ENCODE results near the gene RRAGD. TPM values are rescaled to one million over a fixed set of nuclear protein-coding genes. Genes with fewer than 3 reads are reported as not detected.
A peak's percentile ranks its signal among the peaks of the same experiment; 100 is the strongest.

RRAGD gene, protein sequence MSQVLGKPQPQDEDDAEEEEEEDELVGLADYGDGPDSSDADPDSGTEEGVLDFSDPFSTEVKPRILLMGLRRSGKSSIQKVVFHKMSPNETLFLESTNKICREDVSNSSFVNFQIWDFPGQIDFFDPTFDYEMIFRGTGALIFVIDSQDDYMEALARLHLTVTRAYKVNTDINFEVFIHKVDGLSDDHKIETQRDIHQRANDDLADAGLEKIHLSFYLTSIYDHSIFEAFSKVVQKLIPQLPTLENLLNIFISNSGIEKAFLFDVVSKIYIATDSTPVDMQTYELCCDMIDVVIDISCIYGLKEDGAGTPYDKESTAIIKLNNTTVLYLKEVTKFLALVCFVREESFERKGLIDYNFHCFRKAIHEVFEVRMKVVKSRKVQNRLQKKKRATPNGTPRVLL
- 34.7 TPM for polyA plus RNA-seq (ENCODE audit: insufficient read length)
- long read RNA-seq, donor 1, full-length matches to known transcripts = 14 of 14 reads
- long read RNA-seq, donor 1, partial matches to known transcripts = 0 of 14 reads
- long read RNA-seq, donor 1, other reads (novel, unspliced or antisense) = 0 of 14 reads
- long read RNA-seq, donor 2, full-length matches to known transcripts = 11 of 11 reads
- long read RNA-seq, donor 2, partial matches to known transcripts = 0 of 11 reads
- long read RNA-seq, donor 2, other reads (novel, unspliced or antisense) = 0 of 11 reads
- long read RNA-seq, donor 3, full-length matches to known transcripts = 9 of 9 reads
- long read RNA-seq, donor 3, partial matches to known transcripts = 0 of 9 reads
- long read RNA-seq, donor 3, other reads (novel, unspliced or antisense) = 0 of 9 reads
- long read RNA-seq, donor 4 = 0 reads
- long read RNA-seq, donor 5, full-length matches to known transcripts = 21 of 21 reads
- long read RNA-seq, donor 5, partial matches to known transcripts = 0 of 21 reads
- long read RNA-seq, donor 5, other reads (novel, unspliced or antisense) = 0 of 21 reads
- long read RNA-seq, donor 6, full-length matches to known transcripts = 9 of 9 reads
- long read RNA-seq, donor 6, partial matches to known transcripts = 0 of 9 reads
- long read RNA-seq, donor 6, other reads (novel, unspliced or antisense) = 0 of 9 reads
- long read RNA-seq, donor 7, full-length matches to known transcripts = 11 of 11 reads
- long read RNA-seq, donor 7, partial matches to known transcripts = 0 of 11 reads
- long read RNA-seq, donor 7, other reads (novel, unspliced or antisense) = 0 of 11 reads
- long read RNA-seq, donor 8, full-length matches to known transcripts = 6 of 6 reads
- long read RNA-seq, donor 8, partial matches to known transcripts = 0 of 6 reads
- long read RNA-seq, donor 8, other reads (novel, unspliced or antisense) = 0 of 6 reads

DNA sequence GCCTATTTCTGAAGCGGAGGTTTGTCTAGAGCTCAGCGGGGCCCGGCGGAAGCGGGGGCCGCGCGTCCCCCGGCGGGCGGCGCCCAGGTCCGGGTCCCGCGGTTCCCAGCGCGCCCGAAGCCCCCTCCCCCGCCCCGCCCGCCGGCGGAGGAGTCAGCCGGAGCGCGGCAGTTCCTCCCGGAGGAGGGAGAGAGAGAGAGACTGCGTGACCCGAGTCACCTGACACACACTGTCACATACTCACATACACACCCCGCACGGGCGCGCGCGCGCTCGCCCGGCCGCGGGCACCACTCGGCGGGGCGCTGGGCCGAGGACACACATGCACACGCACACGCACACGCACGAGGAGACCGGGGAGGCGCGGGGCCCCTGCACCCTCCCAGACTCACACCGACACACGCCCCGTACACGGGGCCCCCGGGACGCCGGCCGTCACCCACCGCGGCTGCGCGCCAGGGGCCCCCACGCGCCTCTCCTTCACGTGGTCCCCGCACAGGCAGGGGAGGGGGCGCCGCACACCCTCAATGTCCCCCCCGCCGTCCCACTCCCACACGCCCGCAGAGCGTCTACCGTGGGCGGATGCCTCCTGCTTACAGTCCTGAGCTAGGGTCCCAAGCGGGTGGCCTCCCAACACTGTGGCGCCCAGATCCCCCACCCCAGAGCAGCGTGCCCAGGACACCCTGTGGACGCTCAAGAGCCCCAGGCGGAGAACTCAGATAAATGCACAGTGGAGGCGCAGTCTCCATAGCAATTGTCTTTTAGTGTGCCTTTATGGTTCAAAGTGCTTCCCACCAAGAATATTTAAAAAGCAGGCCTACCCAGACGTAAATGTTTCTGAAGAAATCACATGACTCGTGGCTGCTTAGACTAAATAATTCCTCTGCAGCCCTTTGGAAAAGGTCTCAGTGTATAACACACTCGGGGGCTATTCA is at the start of gene RRAGD:
Gene RRAGD (minus strand): TSS at position 203 of the 935 bp plus-strand sequence. CDS start 280 bp downstream, outside the sequence.
- peak; percentile 65 for DNase-seq

DNA sequence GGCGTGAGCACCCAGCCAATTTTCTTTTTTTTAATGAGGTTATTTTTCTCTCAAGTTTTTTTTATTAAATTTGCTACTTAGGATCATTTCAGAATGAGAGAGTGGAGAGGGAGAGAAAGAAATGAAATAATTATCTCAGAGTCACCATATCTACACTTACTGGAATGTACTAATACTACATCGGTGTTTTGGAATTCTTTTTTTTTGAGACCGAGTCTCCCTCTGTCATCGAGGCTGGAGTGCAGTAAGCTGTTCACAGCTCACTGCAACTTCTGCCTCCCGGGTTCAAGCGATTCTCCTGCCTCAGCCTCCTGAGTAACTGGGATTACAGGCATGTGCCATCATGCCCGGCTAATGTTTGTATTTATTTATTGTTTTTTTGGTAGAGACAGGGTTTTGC is 48.6 kb upstream of the RRAGD start:
- DNase-seq = no peak

DNA sequence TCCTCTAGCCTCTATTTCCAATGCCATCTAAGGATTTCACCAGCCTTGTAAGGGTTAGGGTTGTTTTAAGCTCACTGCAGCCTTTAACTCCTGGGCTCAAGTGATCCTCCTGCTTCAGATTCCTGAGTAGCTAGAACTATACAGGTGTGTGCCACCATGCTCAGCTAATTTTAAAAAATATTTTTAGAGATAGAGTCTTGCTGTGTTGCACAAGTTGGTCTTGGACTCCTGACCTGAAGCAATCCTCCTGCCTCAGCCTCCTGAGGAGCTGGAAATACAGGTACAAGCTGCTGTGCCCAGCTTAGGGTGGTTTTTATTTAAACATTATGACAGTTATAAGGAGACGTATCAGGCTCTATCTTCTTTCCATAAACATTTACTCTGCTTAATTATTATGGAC is 47.4 kb upstream of the RRAGD start:
- no peak for DNase-seq

DNA sequence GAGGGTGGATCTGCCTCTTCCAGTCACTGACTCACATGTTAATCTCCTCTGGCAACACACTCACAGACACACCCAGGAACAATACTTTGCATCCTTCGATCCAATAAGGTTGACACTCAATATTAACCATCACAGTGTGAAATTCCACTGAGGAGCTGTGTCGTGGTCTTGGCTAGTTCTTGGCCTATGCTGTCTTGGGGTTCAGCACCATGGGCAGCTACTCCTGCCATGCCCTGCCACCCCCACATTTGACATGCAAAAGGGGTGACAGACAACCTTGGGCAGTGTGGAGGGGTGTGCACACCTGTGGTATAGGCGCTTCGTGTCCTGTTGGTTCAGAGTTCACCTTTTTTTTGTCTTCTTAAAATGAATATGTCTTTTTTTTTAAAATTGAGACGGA is 46.6 kb upstream of the RRAGD start:
- DNase-seq = no peak

DNA sequence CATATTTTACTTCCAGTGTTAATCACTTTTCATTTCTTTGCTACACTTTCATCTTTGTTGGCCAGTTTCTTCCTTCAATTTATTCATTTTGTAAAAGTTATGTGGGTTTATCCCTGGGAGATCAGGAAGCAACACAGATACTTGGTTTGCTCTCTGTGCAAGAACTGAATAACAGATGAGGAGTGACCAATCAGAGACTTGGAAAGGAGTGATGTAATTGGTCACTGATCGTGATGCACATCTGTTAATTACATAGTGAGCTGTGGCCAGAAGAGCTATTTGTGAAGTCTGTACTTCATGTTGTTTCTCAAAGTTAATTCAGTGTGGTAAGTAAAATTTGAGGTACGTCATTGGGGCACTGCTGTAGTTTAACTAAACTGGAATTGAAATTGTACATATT is 42.2 kb upstream of the RRAGD start:
- no peak for DNase-seq

DNA sequence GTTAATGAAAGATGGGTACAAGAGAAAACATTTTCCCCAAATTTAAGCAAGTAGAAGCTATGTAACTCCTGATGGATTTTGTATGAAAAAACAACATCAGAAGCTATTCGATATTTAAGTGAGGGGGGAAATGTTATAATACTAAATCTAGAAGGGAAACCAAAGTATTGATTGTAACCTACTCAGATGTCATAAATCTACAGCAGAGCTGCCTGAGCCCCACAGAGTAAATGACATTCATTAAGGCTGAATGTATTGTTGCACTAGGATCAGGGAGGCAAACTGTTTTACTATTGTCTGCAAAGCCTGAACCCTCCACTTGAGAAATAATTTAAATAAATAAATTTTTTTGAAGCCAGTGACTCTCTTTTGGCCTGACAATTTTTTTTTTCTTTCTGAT is 40.2 kb upstream of the RRAGD start:
- DNase-seq = no peak

DNA sequence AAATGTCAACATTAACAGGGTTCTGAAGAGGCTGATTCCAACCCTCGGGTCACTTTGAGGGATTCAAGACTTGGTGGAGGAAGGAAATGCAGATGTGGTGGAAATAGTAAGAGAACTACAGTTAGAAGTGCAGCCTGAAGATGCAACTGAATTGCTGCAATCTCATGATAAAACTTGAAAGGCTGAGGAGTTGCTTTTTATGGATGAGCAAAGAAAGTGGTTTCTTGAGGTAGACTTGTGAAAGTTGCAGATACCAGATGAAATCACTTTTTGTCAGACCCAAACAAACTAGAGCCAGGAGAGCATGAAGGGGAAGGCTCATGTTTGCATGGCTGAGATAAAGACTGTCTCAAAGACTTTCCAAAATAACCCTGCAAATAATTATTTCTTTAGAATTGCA is 37.1 kb upstream of the RRAGD start:
- no peak for DNase-seq

DNA sequence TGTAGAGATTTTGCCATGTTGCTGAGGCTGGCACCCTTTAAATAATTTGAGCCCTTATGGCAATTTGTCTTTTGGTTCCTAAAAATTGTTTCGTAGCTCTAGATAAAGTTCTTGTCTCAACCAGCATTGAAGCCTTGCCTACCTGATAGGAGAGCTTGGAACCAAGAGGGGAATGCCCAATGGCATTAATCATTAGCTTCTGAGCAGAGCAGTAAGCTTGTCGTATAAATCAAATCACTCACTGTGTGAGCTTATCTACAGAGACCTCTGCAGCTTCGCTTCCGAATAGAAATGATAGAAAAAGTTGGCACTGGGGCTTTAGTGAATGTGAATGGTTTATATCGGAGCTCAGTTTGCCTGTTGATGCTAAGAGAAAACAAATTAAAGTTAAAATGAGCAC is 31.6 kb upstream of the RRAGD start:
- no peak for DNase-seq

DNA sequence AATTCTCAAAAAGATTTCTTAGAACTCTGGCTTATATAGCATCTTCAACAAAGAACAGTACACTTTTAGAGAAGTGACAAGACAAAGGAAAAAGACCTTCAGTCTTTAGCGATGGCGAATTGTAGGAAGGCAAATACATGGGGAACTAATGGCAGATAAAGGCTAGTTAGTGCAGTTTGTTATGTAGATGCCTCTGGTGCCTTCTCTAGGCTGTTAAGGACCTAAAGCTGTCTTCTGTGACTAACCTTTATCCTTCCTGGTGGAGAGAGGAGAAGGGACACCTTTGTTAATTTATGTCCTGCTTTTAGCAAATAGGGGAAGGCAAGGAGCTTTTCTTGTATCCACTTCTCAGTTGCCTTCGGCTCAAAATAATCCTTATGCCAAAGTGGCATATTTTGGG is 28.1 kb upstream of the RRAGD start:
- DNase-seq = no peak

DNA sequence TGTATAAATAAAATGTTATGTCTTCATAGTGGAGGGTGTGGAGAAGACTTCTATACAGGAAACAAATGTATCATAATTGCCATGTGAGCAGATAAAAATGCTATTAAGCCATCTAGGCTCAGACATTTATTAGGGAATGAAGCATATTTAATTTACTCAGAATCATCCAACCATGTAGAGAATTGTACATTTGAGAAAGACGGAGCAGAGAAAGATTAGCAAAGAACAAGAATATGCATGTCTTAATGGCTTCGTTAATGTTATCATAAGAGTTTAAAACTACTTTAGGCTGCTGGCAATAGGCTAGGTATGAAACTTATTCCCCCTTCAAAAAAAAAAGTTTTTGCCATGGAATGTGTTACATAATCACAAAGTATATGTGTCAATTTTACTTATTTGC is 26.9 kb upstream of the RRAGD start:
- DNase-seq = no peak

DNA sequence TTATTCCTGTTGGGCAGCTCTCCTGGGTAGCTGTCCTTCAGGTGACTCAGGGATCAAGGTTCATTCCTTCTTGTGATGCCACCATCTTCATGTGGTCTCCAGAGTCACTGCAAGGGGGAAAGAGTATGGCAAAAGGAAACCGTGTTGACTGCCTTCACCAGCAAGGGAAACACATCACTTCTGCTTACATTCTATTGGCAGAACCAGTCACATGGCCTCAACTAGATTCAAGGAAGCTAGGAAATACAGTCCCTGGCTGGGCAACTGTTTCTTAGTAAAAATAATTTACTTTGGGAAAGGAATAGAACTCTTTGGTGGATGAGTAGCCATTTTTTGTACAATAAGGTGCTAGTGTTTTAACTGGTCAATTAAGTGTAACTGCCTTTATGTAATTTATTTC is 26.2 kb upstream of the RRAGD start:
- no peak for DNase-seq

DNA sequence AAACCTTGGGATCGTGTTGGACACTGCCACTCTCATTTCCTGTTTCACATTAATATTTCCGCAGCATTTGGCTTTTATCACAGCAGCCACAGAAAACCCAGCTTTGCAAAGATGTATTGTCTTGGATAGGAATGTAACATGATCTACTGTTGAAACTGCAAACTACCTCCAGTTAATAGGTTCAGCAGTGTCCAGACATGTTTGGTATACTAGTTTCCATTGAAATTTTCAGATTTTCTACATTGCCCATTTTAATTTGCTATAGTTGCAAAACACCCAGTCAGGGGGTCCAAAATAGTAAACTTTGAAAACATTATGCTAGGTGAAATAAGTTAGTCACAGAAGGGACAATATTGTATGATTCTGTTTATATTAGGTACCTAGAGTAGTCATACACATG is 24.2 kb upstream of the RRAGD start:
- no peak for DNase-seq

DNA sequence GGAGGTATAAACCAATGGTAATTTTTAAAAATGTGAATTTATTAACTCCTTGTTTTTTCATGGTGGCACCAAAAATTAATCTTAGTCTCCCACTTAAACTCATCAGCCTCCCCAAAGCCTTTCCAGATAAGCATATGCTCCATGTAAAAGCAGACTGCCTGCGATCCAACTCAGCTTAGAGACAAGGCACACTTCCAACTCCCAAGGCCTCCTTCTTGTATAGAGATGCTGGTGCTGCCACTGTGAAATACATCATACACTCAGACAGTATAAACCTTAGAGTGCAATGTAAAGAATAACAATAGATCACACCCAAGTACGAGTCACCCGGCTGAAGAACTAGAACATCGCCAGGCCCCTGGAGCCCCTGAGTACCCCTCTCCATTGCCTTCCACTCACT is 22.9 kb upstream of the RRAGD start:
- DNase-seq = no peak

DNA sequence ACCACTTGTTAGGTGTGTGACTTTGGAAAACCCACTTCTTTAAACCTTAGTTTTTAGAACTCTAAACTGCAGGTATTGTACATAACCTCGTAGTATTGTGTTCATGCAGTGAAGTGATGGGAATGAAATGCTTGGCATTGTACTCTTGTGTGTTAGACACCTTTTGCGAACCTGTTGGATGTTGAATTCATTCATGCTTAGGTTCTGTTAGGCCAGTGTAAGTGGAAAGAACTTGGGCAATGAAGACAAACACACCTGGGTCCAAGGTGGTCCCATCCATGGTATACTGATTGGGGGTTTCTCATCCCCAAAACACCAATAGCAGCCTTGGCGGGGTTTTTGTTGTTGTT is 22.1 kb upstream of the RRAGD start:
- DNase-seq = no peak

DNA sequence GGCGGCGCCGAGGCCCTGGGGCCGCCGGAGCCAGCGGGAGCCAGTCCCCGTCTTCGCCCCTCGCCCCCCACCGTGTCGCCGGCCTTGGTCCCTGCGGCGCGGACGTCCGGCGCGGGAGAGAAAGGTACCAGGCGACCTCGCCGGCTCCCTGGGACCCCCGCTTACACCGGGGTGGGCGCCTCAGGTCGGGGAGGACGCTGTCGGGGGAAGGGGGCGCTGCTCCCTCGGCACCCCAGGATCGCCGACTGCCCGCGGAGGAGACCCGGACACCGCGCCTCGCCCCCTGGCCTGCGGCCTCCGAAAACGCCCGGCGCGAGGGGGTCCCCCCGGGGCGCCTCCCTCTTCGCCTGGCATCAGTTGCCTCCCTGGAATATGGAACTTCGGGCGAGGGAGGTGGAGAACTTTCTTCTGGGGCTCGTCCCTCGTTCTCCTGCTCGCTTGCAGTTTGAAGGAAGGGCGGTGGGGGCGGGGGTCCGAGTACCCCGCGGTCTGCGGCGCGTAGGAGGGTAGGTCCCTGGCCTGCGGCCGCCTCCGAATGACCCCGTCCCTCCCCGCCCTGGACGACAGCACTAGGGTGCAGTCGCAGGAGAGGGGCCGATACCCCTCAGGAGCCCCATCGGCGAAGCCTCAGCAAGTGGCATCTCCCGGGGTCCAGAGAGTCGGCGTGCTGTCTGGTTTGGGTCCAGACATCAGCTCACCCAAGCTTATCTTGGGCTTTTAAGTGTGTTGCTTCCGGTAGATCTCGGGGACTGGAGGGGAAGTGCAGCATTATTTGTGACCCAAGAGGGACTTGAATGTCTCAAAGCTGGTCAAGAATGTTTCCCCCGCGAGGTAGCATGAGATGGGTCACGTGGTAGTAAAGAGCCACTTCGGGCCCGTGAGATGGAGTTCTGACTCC is 21.4 kb upstream of the RRAGD start:
- DNase-seq = no peak

DNA sequence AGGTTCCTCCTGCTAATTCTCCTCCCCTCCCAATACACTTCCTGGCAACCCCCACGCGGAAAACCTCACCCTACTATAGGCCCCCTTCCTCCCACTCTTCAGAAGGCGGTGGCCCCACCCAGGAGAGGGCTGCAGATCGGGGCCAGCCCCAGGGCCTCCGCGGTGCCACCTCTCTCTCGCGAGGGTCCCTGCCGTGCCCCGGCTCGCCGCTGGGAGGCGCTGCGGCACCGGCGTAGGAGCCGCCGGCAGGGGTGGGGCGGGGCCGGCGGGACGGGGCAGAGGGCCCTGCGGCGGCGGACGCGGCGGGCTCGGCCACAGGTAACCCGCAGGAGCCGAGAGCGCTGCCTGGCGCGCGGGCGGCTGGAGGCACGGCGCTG is 20.8 kb upstream of the RRAGD start, which contains the start of gene ANKRD6:
Gene ANKRD6 (plus strand): TSS at position 278 of the 377 bp plus-strand sequence. CDS start 133,825 bp downstream, outside the sequence.
- DNase-seq = peak; percentile 68

DNA sequence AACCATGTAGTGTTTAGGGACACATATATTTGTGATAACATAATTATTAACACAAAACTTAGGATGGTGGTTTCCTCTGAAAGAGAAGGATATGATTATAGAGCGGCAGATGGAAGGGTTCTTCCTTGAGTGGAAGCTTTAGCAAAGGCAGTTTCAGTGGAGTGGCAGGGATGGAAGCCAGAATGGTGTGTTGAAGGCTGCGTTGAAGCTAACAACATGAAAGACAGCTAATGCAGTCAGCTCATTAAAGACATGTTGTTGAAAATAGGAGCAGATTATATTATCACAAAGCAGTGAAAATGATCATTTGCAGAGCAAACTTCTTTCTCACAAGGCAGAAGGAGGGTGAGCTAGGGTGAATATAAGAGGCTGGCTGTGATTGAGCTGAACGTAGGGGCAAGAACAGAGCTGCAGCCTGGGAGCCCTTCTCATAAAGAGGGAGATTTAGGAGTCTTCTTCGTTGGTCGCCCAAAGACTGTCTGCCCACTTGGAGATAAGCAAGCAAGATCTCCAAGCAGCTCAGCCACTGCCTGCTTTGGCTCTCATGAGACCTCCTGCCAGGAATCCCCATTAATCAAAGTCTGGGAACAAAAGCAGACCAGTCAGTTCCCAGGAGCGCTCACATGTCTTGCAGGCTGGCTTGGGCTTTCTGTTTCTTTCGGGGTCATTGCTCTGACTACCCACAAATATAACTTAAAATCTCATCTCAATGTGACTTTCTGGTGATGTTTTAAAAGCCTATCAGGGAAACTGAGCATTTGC is 18.3 kb upstream of the RRAGD start:
- DNase-seq = no peak

DNA sequence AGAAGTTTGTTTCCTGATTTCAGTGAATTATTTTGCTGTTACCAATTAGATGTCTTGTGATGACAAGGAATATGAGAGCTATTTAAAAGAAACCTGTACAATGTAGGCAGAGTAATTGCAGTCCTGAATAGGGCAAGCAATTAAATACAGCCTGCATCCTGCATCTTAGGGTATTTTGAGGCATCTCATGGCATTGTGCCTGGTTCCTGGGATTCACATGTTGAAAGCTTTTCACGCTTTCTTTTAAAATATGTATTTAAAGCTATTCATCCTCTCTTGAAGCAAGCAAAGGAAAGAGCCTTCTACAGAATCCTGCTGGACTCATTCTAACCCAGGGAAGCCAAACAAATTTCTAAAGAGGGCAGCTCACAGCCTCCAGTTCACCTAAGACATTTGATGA is 4.7 kb upstream of the RRAGD start:
- no peak for DNase-seq

DNA sequence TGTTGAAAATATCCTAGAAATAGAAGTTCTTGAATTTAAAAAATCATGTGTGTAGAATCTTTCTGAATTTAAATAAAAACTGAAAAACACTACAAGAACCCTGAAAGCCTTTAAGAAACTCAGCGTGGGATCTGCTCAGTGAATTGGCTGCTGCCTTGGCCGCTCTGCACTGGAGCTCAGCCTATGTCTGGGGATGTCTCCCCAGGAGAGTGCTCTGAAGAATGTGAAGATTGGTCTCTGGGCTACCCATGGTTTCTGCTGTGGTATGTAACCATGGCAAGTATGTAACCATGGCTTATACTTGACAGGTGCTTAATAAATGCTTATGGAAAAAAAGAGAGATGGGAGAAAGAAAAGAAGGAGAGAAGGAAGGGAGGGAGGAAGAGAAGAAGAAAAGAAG is 3.1 kb upstream of the RRAGD start:
- DNase-seq = no peak
